Measurements from ENCODE around the gene FYN. TPM values are rescaled to one million over a fixed set of nuclear protein-coding genes. Genes with fewer than 3 reads are reported as not detected.
"Not testable (repeated sequence)": the region's sequence is repeated elsewhere in the genome, so short reads cannot be mapped to it uniquely, and the experiment has no call there.

Gene FYN
- total RNA-seq, 1 donor from 2014 or later: 130 TPM

GRCh38 chr6:111683749-111684267 is 189.4 kb downstream of the FYN start:
- intact Hi-C loops (cut with DNase I): loop anchor here (5.0 kb wide), 1 partner anchor 82 kb away; no protein-coding TSS in a partner anchor
- Histone ChIP-seq H3K27ac (peak overlapping the region; percentile 78), H3K9me3 (no peaks in the 10 kb centered on the region), H3K4me1 (peaks cover 65% of the 10 kb centered on the region), H3K4me3 (no peak overlapping the region), H3K36me3 (peaks cover 0 to 6% of the 10 kb centered on the region in 2 donors), H3K27me3 (no peaks in the 10 kb centered on the region)
- peak in 1 of 2 donors; percentile 90 for DNase-seq (ENCODE audit: extremely low spot score in 2 of 2)
- TF ChIP-seq POLR2AphosphoS5 (IDR thresholded peaks at IDR 0.05; ENCODE audit: insufficient read depth in 1 of 2, low read depth in 1 of 2) (peak; percentile 53 to 83), POLR2A (IDR thresholded peaks at IDR 0.05) (no peak), CTCF (IDR thresholded peaks at IDR 0.05) (no peak)

GRCh38 chr6:111683157-111683556 is 190.1 kb downstream of the FYN start:
- H3K9me3 ChIP-seq: no peaks in the 10 kb centered on the region
- peaks cover 58% of the 10 kb centered on the region for H3K4me1 ChIP-seq
- H3K27me3 ChIP-seq: no peaks in the 10 kb centered on the region
- H3K4me3 ChIP-seq: no peak overlapping the region
- peak in 1 of 2 donors; percentile 87 for DNase-seq (ENCODE audit: extremely low spot score in 2 of 2)
- peaks cover 0 to 6% of the 10 kb centered on the region in 2 donors for H3K36me3 ChIP-seq
- TF ChIP-seq POLR2AphosphoS5 (IDR thresholded peaks at IDR 0.05; ENCODE audit: insufficient read depth in 1 of 2, low read depth in 1 of 2): no peak
- TF ChIP-seq POLR2A (IDR thresholded peaks at IDR 0.05): no peak
- no peak for TF ChIP-seq CTCF (IDR thresholded peaks at IDR 0.05)
- peak overlapping the region; percentile 78 for H3K27ac ChIP-seq
- intact Hi-C loops (cut with DNase I): loop anchor here (5.0 kb wide), 1 partner anchor 81 kb away; no protein-coding TSS in a partner anchor

GRCh38 chr6:111681860-111682259 is 191.4 kb downstream of the FYN start:
- H3K27me3 ChIP-seq: no peaks in the 10 kb centered on the region
- peaks cover 54% of the 10 kb centered on the region for H3K4me1 ChIP-seq
- intact Hi-C loops (cut with DNase I): loop anchor here (5.0 kb wide), 1 partner anchor 80 kb away; no protein-coding TSS in a partner anchor
- peaks cover 0 to 6% of the 10 kb centered on the region in 2 donors for H3K36me3 ChIP-seq
- H3K9me3 ChIP-seq: no peaks in the 10 kb centered on the region
- TF ChIP-seq POLR2AphosphoS5 (IDR thresholded peaks at IDR 0.05; ENCODE audit: insufficient read depth in 1 of 2, low read depth in 1 of 2): no peak
- no peak for TF ChIP-seq CTCF (IDR thresholded peaks at IDR 0.05)
- no peak for TF ChIP-seq POLR2A (IDR thresholded peaks at IDR 0.05)
- DNase-seq (ENCODE audit: extremely low spot score in 2 of 2): no peak
- H3K4me3 ChIP-seq: no peak overlapping the region
- H3K27ac ChIP-seq: peak overlapping the region; percentile 78

GRCh38 chr6:111680811-111681609 is 192.2 kb downstream of the FYN start:
- Histone ChIP-seq H3K4me1 (peaks cover 46% of the 10 kb centered on the region), H3K27ac (peak overlapping the region; percentile 78)

GRCh38 chr6:111680015-111680712 is 193.1 kb downstream of the FYN start:
- no peak overlapping the region for H3K4me3 ChIP-seq
- DNase-seq (ENCODE audit: extremely low spot score in 2 of 2): peak in 1 of 2 donors; percentile 25
- no peaks in the 10 kb centered on the region for H3K27me3 ChIP-seq
- H3K4me1 ChIP-seq: peaks cover 37% of the 10 kb centered on the region
- intact Hi-C loops (cut with DNase I): loop anchor here (5.0 kb wide), 1 partner anchor 78 kb away; no protein-coding TSS in a partner anchor
- H3K9me3 ChIP-seq: no peaks in the 10 kb centered on the region
- H3K36me3 ChIP-seq: peaks cover 0 to 6% of the 10 kb centered on the region in 2 donors
- H3K27ac ChIP-seq: no peak overlapping the region
- TF ChIP-seq POLR2AphosphoS5 (IDR thresholded peaks at IDR 0.05; ENCODE audit: insufficient read depth in 1 of 2, low read depth in 1 of 2): no peak
- TF ChIP-seq POLR2A (IDR thresholded peaks at IDR 0.05): no peak
- TF ChIP-seq CTCF (IDR thresholded peaks at IDR 0.05): no peak

More at GRCh38 chr6:111680811-111681609, 192.2 kb downstream of the FYN start:
- peak in 1 of 2 donors; percentile 29 for DNase-seq (ENCODE audit: extremely low spot score in 2 of 2)
- not testable (repeated sequence) for H3K9me3 ChIP-seq, H3K4me3 ChIP-seq, H3K27me3 ChIP-seq, H3K36me3 ChIP-seq
- intact Hi-C loops (cut with DNase I): loop anchor here (5.0 kb wide), 1 partner anchor 79 kb away; no protein-coding TSS in a partner anchor

Data from vagina (tissue), 2 donors.